Left ventricle myocardium inferior (tissue), 1 donor: ENCODE data around the gene RPUSD1. TPM values are rescaled to one million over a fixed set of nuclear protein-coding genes. Genes with fewer than 3 reads are reported as not detected.

Experiments used
- DNase-seq: peaks from one replicate; pipeline ENCODE4 v3.0.0-alpha.2; 2020
- H3K27ac ChIP-seq: fragments of 200-600 bp; replicated peaks from 2 replicates; pipeline ENCODE4 v1.8.0; 2021
- H3K27me3 ChIP-seq: fragments of 200-600 bp; 2 replicates; pipeline ENCODE4 v1.8.0; 2021; ENCODE audit warnings: low read depth
- H3K36me3 ChIP-seq: fragments of 200-600 bp; 2 replicates; pipeline ENCODE4 v1.8.0; 2021
- H3K4me1 ChIP-seq: fragments of 200-600 bp; 2 replicates; pipeline ENCODE4 v1.8.0; 2021
- H3K4me3 ChIP-seq: fragments of 200-600 bp; 2 replicates; pipeline ENCODE4 v1.8.0; 2021; ENCODE audit warnings: mild to moderate bottlenecking, moderate library complexity
- H3K9me3 ChIP-seq: fragments of 200-600 bp; replicated peaks from 2 replicates; pipeline ENCODE4 v1.8.0; 2021
- intact Hi-C: fragments of 100-400 bp; cut with micrococcal nuclease; formaldehyde crosslinking; loops from one replicate; pipeline ENCODE4 v1.11.0; 2022
- total RNA-seq: library from RNA; stranded (reverse); fragmentation: NEBNext Ultra II Directional; extraction: Animal tissue kit (Norgen Biotek cat#: 25700); gene quantifications from one replicate; pipeline ENCODE4 v1.2.1, GENCODE V29; 2021
- TF ChIP-seq, protein P1 (sequence below): fragments of 200-600 bp; IDR thresholded peaks from 2 replicates; pipeline ENCODE4 v1.8.0; 2021; ENCODE audit warnings: antibody characterized with exemption, mild to moderate bottlenecking, borderline replicate concordance
- donor health status: DM: no; HTN: yes; CAD: no; lungs with severe emphysema.

Gene RPUSD1
- total RNA-seq, 1 donor from 2014 or later, result 10.6 TPM

DNA sequence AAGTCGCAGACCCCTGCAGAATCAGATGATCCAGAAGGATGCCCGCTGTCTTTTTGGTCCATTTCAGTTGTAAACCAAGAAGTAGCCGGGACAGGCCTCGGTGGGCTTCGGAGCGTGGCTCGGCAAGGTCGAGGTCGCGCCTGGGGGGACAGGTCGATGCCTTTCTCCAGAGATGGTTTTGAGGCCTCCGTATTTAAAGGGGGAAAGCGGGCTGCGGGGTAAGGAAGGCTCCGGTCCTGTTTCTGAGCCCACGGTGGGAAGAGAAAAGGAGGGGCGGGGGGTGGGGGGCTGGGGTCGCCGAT lies 19.9 kb upstream of the RPUSD1 start:
- TF ChIP-seq, protein P1, sequence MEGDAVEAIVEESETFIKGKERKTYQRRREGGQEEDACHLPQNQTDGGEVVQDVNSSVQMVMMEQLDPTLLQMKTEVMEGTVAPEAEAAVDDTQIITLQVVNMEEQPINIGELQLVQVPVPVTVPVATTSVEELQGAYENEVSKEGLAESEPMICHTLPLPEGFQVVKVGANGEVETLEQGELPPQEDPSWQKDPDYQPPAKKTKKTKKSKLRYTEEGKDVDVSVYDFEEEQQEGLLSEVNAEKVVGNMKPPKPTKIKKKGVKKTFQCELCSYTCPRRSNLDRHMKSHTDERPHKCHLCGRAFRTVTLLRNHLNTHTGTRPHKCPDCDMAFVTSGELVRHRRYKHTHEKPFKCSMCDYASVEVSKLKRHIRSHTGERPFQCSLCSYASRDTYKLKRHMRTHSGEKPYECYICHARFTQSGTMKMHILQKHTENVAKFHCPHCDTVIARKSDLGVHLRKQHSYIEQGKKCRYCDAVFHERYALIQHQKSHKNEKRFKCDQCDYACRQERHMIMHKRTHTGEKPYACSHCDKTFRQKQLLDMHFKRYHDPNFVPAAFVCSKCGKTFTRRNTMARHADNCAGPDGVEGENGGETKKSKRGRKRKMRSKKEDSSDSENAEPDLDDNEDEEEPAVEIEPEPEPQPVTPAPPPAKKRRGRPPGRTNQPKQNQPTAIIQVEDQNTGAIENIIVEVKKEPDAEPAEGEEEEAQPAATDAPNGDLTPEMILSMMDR, result no peak
- no peaks in the 10 kb centered on the region for H3K36me3 ChIP-seq
- peaks cover 23% of the 10 kb centered on the region for H3K27me3 ChIP-seq
- H3K9me3 ChIP-seq, result peaks cover 5% of the 10 kb centered on the region
- H3K27ac ChIP-seq, result peak overlapping the region; percentile 91
- intact Hi-C loops, result no loop called here
- H3K4me1 ChIP-seq, result peaks cover 32% of the 10 kb centered on the region
- no peak for DNase-seq
- H3K4me3 ChIP-seq, result peak overlapping the region; percentile 83

DNA sequence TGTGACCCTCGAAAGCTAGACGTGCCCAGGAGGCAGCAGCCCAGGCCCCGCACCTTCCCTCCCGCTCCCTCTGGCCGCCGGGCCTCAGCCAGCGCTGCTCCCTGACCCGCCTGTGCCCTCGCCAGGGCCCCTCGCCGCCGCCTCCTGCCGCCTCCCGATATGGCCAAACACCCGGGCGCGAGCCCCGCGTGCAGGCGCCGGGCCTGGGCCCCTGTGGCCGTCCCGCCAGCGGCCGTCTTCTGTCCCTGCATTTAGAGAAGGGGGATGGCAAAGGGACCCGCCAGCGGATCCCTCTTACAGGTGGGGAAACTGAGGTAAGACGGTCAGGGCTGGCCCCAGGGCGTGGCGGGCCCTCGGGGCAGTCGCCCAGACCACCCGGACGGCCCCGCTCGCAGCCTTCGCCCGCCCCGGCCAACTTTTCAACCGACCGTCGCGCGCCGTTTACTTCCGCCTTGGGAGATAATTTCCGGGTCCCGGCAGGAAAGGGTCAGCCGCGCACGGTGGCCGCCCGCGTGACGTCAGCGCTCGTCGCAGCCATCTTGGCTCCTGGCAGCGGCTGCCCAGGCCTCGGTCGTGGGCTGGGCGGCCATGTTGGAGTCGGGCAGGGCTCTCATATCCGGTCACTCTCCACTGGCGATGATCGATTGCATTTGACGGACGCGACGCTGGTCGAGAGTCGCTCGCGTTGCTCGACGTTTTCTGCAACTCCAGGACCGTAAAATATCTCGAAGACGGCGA lies 19.3 kb upstream of the RPUSD1 start:
- H3K9me3 ChIP-seq, result peaks cover 5% of the 10 kb centered on the region
- peaks cover 23% of the 10 kb centered on the region for H3K27me3 ChIP-seq
- intact Hi-C loops, result no loop called here
- peaks cover 32% of the 10 kb centered on the region for H3K4me1 ChIP-seq
- H3K27ac ChIP-seq, result peak overlapping the region; percentile 91
- no peaks in the 10 kb centered on the region for H3K36me3 ChIP-seq
- TF ChIP-seq, protein P1, result no peak
- peak overlapping the region; percentile 83 for H3K4me3 ChIP-seq
- peak; percentile 94 for DNase-seq

DNA sequence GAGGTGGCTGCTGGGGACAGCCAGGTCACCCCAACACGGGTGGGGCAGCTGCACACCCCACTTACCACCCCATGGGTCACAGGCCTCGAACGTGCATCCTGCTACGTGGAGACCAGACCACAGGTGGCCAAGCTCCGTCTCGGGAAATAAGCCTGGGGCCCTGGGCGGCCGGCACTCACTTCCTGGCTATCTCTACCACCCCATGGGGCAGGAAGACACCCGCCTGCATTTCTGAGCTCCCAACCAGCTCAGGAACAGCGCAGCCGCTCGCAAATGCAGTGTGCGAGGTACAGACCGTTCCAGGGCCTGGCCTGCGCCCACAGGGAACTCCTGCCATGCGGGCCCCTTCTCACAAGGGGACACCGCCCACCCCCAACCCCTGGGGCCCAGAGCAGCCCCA lies 17.3 kb upstream of the RPUSD1 start:
- H3K27ac ChIP-seq, result no peak overlapping the region
- intact Hi-C loops, result no loop called here
- H3K27me3 ChIP-seq, result peaks cover 32% of the 10 kb centered on the region
- TF ChIP-seq, protein P1, result no peak
- no peak for DNase-seq
- peaks cover 32% of the 10 kb centered on the region for H3K4me1 ChIP-seq
- H3K4me3 ChIP-seq, result no peak overlapping the region
- H3K9me3 ChIP-seq, result no peaks in the 10 kb centered on the region
- no peaks in the 10 kb centered on the region for H3K36me3 ChIP-seq

DNA sequence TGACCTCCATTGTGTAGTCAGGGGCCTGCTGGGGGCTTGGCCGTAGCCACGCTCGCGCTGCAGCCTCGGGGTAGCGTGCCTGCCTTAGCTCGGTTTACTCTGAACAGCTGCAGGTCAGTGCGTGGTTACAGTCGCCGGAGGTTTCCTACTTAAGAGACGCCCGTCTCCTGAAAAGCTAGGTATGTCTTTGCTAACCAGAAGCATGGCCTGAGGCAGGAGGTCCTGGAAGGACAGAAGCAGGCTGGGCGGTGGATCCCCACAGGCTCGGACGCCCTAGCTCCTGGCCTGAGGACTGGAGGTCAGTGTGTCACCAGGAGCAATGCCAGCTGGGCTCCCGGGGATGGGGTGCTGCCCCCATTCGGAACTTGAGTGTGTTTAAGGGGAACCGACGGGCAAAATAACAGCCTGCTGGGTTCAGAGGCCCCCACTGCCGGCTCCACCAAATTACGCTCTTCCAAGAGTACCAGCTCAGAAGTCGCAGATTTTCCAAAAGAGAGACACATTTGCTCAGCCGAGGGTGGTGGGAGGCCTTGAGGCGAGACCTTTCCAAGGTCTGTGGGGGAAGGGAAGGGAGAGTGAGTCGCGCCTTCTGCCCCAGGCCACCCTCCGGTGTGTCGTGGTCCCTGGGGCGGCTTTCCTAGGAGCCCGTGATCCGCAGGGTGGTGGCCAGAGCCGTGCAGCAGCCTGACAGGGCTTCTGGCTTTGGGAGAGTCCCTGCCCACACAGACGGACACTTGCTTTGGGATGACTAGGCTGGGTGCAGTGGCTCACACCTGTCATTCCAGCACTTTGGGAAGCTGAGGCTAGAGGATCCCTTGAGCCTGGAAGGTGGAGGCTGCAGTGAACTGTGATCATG lies 16.2 kb upstream of the RPUSD1 start:
- intact Hi-C loops, result no loop called here
- no peak overlapping the region for H3K4me3 ChIP-seq
- H3K4me1 ChIP-seq, result peaks cover 32% of the 10 kb centered on the region
- H3K36me3 ChIP-seq, result no peaks in the 10 kb centered on the region
- no peak overlapping the region for H3K27ac ChIP-seq
- TF ChIP-seq, protein P1, result no peak
- H3K27me3 ChIP-seq, result peaks cover 42% of the 10 kb centered on the region
- H3K9me3 ChIP-seq, result no peaks in the 10 kb centered on the region
- no peak for DNase-seq

DNA sequence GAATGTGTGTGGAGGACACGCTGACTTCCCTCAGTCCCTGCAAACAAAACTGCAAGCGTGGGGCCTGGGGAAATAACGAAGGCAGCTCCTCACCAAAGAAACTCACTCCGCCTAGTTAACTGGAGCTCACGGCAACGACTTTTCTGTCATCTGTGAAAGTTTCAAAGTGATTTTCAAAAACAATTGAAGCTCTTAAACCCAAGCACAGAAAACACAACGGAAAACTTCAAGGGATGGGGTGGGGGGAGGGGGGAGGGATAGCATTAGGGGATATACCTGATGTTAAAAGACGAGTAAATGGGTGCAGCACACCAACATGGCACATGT lies 15.5 kb upstream of the RPUSD1 start:
- H3K36me3 ChIP-seq, result no peaks in the 10 kb centered on the region
- TF ChIP-seq, protein P1, result no peak
- peaks cover 49% of the 10 kb centered on the region for H3K27me3 ChIP-seq
- no peak overlapping the region for H3K4me3 ChIP-seq
- intact Hi-C loops, result no loop called here
- no peaks in the 10 kb centered on the region for H3K9me3 ChIP-seq
- no peak for DNase-seq
- H3K27ac ChIP-seq, result no peak overlapping the region
- H3K4me1 ChIP-seq, result peaks cover 32% of the 10 kb centered on the region
